ENCODE data around the gene PCSK6. TPM values are rescaled to one million over a fixed set of nuclear protein-coding genes. Genes with fewer than 3 reads are reported as not detected.
A peak's percentile ranks its signal among the peaks of the same experiment; 100 is the strongest.

PCSK6 gene
- polyA plus RNA-seq, 12 donors, result 7.7 to 28.6 (median 10.9) TPM; not detected in 1

- DNase-seq, result peak; percentile 57
These were observed 233.8 kb downstream of the PCSK6 start for GRCh38 chr15:101255615-101256241.

GRCh38 chr15:101255051-101255395, 234.5 kb downstream of the PCSK6 start:
- no peak for DNase-seq

GRCh38 chr15:101254157-101255050, 235.1 kb downstream of the PCSK6 start:
- no peak for DNase-seq

Other genes starting within 250 kb of the PCSK6 start
- gene CHSY1, start 237.7 kb downstream of the PCSK6 start, polyA plus RNA-seq (ENCODE audit: insufficient read length in 12 of 12), result 10 to 100 TPM in 11 of 12 donors, not detected in 1; 28.3 to 51.3 (median 38.3) TPM
- 10 to 100 TPM in 11 of 12 donors, not detected in 1; 31.7 to 67.5 (median 38.2) TPM for gene SELENOS, start 212.2 kb downstream of the PCSK6 start, polyA plus RNA-seq (ENCODE audit: insufficient read length in 12 of 12)
- 10 to 100 TPM in 11 of 12 donors, not detected in 1; 25.6 to 56.9 (median 40.6) TPM for gene SNRPA1, start 194.5 kb downstream of the PCSK6 start, polyA plus RNA-seq (ENCODE audit: insufficient read length in 12 of 12)
- gene TM2D3, start 162.7 kb upstream of the PCSK6 start, polyA plus RNA-seq (ENCODE audit: insufficient read length in 12 of 12), result 10 to 100 TPM in 11 of 12 donors, not detected in 1; 28.5 to 63.3 (median 40.4) TPM
- gene TARS3, start 234.8 kb upstream of the PCSK6 start, polyA plus RNA-seq (ENCODE audit: insufficient read length in 12 of 12), result 10 to 100 TPM in 11 of 12 donors, not detected in 1; 16.4 to 34.5 (median 23.0) TPM

Data from muscle of arm (tissue), 12 donors.